ENCODE results near the gene ANO2. TPM values are rescaled to one million over a fixed set of nuclear protein-coding genes. Genes with fewer than 3 reads are reported as not detected.

The ANO2 gene
- total RNA-seq, 4 donors from 2014 or later: 1.4 to 3.3 (median 2.7) TPM; not detected in 1

GRCh38 chr12:5554711-5555110 lies 390.3 kb downstream of the ANO2 start:
- intact Hi-C loops (cut with DNase I; ENCODE audit: low total_unique reads): no loop called here
- DNase-seq: no peak
- in situ Hi-C loops (cut with MboI; ENCODE audit: low pct_ligation_motif_present in 1 of 4, low pct_unique_long_range_greater_than_20kb in 1 of 4, low sequenced_read_pairs in 3 of 4): loop anchor here in 1 of 4 donors (25.0 kb wide), 1 partner anchor 92 kb away; no protein-coding TSS in a partner anchor
- no peaks in the 10 kb centered on the region for H3K27me3 ChIP-seq
- no peak overlapping the region for H3K4me3 ChIP-seq
- H3K4me1 ChIP-seq: no peaks in the 10 kb centered on the region
- H3K9me3 ChIP-seq: no peaks in the 10 kb centered on the region
- TF ChIP-seq POLR2A (IDR thresholded peaks at IDR 0.05) (no peak), CTCF (IDR thresholded peaks at IDR 0.05) (no peak), EP300 (IDR thresholded peaks at IDR 0.05; ENCODE audit: low read depth) (no peak), POLR2AphosphoS5 (IDR thresholded peaks at IDR 0.05) (no peak)
- no peak overlapping the region for H3K27ac ChIP-seq
- 50 to 94% methylated on average over 2 to 4 of the region's 4 CpGs for WGBS, 2 donors (ENCODE audit: low coverage in 1 of 2)
- no peaks in the 10 kb centered on the region for H3K36me3 ChIP-seq

GRCh38 chr12:5549011-5549410 lies 396.0 kb downstream of the ANO2 start:
- DNase-seq: no peak
- Histone ChIP-seq H3K9me3 (peaks cover 7% of the 10 kb centered on the region in 2 donors), H3K27me3 (no peaks in the 10 kb centered on the region), H3K4me1 (peaks cover 0 to 12% (median 6%) of the 10 kb centered on the region in 4 donors), H3K4me3 (no peak overlapping the region), H3K36me3 (no peaks in the 10 kb centered on the region), H3K27ac (peak overlapping the region in 1 of 4 donors; percentile 74)
- intact Hi-C loops (cut with DNase I; ENCODE audit: low total_unique reads): no loop called here
- in situ Hi-C loops (cut with MboI; ENCODE audit: low pct_ligation_motif_present in 1 of 4, low pct_unique_long_range_greater_than_20kb in 1 of 4, low sequenced_read_pairs in 3 of 4): no loop called here
- WGBS, 2 donors (ENCODE audit: low coverage in 1 of 2): 58 to 73% methylated on average over 3 to 5 of the region's 5 CpGs
- TF ChIP-seq POLR2AphosphoS5 (IDR thresholded peaks at IDR 0.05): no peak
- TF ChIP-seq POLR2A (IDR thresholded peaks at IDR 0.05): no peak
- TF ChIP-seq EP300 (IDR thresholded peaks at IDR 0.05; ENCODE audit: low read depth): no peak
- TF ChIP-seq CTCF (IDR thresholded peaks at IDR 0.05): no peak

- in situ Hi-C loops (cut with MboI; ENCODE audit: low pct_ligation_motif_present in 1 of 4, low pct_unique_long_range_greater_than_20kb in 1 of 4, low sequenced_read_pairs in 3 of 4): no loop called here
- Histone ChIP-seq H3K4me1 (peaks cover 0 to 12% (median 6%) of the 10 kb centered on the region in 4 donors), H3K27me3 (no peaks in the 10 kb centered on the region), H3K27ac (peak overlapping the region; percentile 41 to 74 (median 66)), H3K4me3 (no peak overlapping the region), H3K9me3 (peaks cover 12 to 14% of the 10 kb centered on the region in 2 donors), H3K36me3 (no peaks in the 10 kb centered on the region)
- TF ChIP-seq POLR2A (IDR thresholded peaks at IDR 0.05) (no peak), EP300 (IDR thresholded peaks at IDR 0.05; ENCODE audit: low read depth) (no peak), CTCF (IDR thresholded peaks at IDR 0.05) (no peak), POLR2AphosphoS5 (IDR thresholded peaks at IDR 0.05) (no peak)
- 30 to 47% methylated on average over 2 to 8 of the region's 8 CpGs for WGBS, 2 donors (ENCODE audit: low coverage in 1 of 2)
- DNase-seq: peak; percentile 16
- intact Hi-C loops (cut with DNase I; ENCODE audit: low total_unique reads): no loop called here
Observed at GRCh38 chr12:5548152-5548943, 396.7 kb downstream of the ANO2 start.

GRCh38 chr12:5546616-5547015 lies 398.4 kb downstream of the ANO2 start:
- in situ Hi-C loops (cut with MboI; ENCODE audit: low pct_ligation_motif_present in 1 of 4, low pct_unique_long_range_greater_than_20kb in 1 of 4, low sequenced_read_pairs in 3 of 4) (no loop called here), intact Hi-C loops (cut with DNase I; ENCODE audit: low total_unique reads) (no loop called here)
- WGBS, 2 donors (ENCODE audit: low coverage in 1 of 2): 88% methylated on average over 6 of the region's 6 CpGs; no CpG with 5 or more reads in 1 of the 2 donors
- DNase-seq: no peak
- no peak for TF ChIP-seq POLR2AphosphoS5 (IDR thresholded peaks at IDR 0.05)
- TF ChIP-seq CTCF (IDR thresholded peaks at IDR 0.05): no peak
- TF ChIP-seq EP300 (IDR thresholded peaks at IDR 0.05; ENCODE audit: low read depth): no peak
- no peak for TF ChIP-seq POLR2A (IDR thresholded peaks at IDR 0.05)
- H3K27me3 ChIP-seq: no peaks in the 10 kb centered on the region
- no peak overlapping the region for H3K27ac ChIP-seq
- H3K4me1 ChIP-seq: peaks cover 0 to 12% (median 6%) of the 10 kb centered on the region in 4 donors
- no peaks in the 10 kb centered on the region for H3K36me3 ChIP-seq
- no peak overlapping the region for H3K4me3 ChIP-seq
- peaks cover 12 to 18% of the 10 kb centered on the region in 2 donors for H3K9me3 ChIP-seq

Measured in transverse colon (tissue), 4 donors.